Esophagus muscularis mucosa (tissue), 3 donors: ENCODE measurements around the gene ARFRP1.

Experiments
- CTCF ChIP-seq, 3 experiments: fragments of 200-600 bp in 2 of 3; fragments of 450-650 bp in 1 of 3; sonication (generic) in 2 of 3; IDR thresholded peaks; one replicate each; pipeline ENCODE4 v1.5.1; 2017 to 2019; ENCODE audit warnings: antibody characterized with exemption in 3 of 3, mild to moderate bottlenecking in 2 of 3, moderate library complexity in 1 of 3
- POLR2A ChIP-seq: fragments of 450-650 bp; IDR thresholded peaks from one replicate; pipeline ENCODE4 v1.6.1; 2017; ENCODE audit warnings: antibody characterized with exemption, moderate library complexity, mild to moderate bottlenecking, low read depth

GRCh38 chr20:63753381-63753780, 45.6 kb upstream of the ARFRP1 start:
- TF ChIP-seq CTCF (IDR thresholded peaks at IDR 0.05) = no peak
- TF ChIP-seq POLR2A = no peak
